Upper lobe of right lung (tissue), 1 donor: Measurements from ENCODE around the gene IGFBP6. TPM values are rescaled to one million over a fixed set of nuclear protein-coding genes. Genes with fewer than 3 reads are reported as not detected.

Experiments used
- ATAC-seq: fragments of 200-7000 bp; cut with Tn5 transposase; one replicate; pipeline ENCODE4 v1.9.1; 2020; ENCODE audit warnings: mild to moderate bottlenecking, moderate library complexity
- DNase-seq: peaks from one replicate; pipeline ENCODE4 v3.0.0-alpha.2; 2020
- H3K27ac ChIP-seq: fragments of 200-600 bp; one replicate; pipeline ENCODE4 v1.8.0; 2022
- H3K27me3 ChIP-seq: fragments of 200-600 bp; one replicate; pipeline ENCODE4 v1.8.0; 2022; ENCODE audit warnings: mild to moderate bottlenecking
- H3K36me3 ChIP-seq: fragments of 200-600 bp; one replicate; pipeline ENCODE4 v1.8.0; 2022
- H3K4me1 ChIP-seq: fragments of 200-600 bp; one replicate; pipeline ENCODE4 v1.8.0; 2022
- H3K4me3 ChIP-seq: fragments of 200-600 bp; one replicate; pipeline ENCODE4 v1.8.0; 2022; ENCODE audit warnings: mild to moderate bottlenecking
- H3K9me3 ChIP-seq: fragments of 200-600 bp; one replicate; pipeline ENCODE4 v1.8.0; 2022
- intact Hi-C: fragments of 100-400 bp; cut with DNase I; formaldehyde crosslinking; loops from one replicate; pipeline ENCODE4 v1.11.0; 2022
- total RNA-seq: library from RNA; stranded (reverse); fragmentation: NEBNext Ultra II Directional; extraction: Animal tissue kit (Norgen Biotek cat#: 25700); gene quantifications from one replicate; pipeline ENCODE4 v1.2.1, GENCODE V29; 2021
- TF ChIP-seq, protein P1 (sequence below): fragments of 200-600 bp; IDR thresholded peaks from one replicate; pipeline ENCODE4 v1.8.0; 2022; ENCODE audit warnings: antibody characterized with exemption
- donor health status: DM: no; HTN: yes; CAD: no; lungs with severe emphysema.

IGFBP6 gene
- total RNA-seq, 1 donor from 2014 or later = 34.6 TPM

GRCh38 chr12:53123578-53124351 lies 26.3 kb downstream of the IGFBP6 start:
- Histone ChIP-seq H3K36me3 (no peaks in the 10 kb centered on the region), H3K9me3 (no peaks in the 10 kb centered on the region), H3K4me1 (no peaks in the 10 kb centered on the region), H3K4me3 (no peak overlapping the region), H3K27me3 (no peaks in the 10 kb centered on the region), H3K27ac (no peak overlapping the region)
- intact Hi-C loops = no loop called here
- TF ChIP-seq, protein P1, sequence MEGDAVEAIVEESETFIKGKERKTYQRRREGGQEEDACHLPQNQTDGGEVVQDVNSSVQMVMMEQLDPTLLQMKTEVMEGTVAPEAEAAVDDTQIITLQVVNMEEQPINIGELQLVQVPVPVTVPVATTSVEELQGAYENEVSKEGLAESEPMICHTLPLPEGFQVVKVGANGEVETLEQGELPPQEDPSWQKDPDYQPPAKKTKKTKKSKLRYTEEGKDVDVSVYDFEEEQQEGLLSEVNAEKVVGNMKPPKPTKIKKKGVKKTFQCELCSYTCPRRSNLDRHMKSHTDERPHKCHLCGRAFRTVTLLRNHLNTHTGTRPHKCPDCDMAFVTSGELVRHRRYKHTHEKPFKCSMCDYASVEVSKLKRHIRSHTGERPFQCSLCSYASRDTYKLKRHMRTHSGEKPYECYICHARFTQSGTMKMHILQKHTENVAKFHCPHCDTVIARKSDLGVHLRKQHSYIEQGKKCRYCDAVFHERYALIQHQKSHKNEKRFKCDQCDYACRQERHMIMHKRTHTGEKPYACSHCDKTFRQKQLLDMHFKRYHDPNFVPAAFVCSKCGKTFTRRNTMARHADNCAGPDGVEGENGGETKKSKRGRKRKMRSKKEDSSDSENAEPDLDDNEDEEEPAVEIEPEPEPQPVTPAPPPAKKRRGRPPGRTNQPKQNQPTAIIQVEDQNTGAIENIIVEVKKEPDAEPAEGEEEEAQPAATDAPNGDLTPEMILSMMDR = no peak
- DNase-seq = no peak
- ATAC-seq = peak; percentile 12

DNA sequence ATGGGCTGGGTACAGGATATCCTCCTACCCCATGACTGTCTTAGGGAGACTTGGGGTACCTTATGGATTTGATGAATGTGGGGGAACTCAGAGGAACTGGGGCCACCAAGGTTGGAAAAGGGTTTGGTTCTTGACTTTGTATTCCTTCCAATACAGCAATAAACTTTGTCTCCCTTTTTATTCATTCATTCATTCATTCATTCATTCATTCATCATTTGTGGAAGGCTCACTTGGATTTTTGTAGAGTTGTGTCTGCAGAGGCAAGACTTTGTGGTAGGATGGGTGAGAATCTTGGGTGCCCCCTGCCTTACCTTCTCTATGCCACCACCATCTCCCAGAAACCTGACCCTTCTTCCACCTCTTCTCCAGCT lies 26.9 kb downstream of the IGFBP6 start:
- no peaks in the 10 kb centered on the region for H3K36me3 ChIP-seq
- H3K4me1 ChIP-seq = no peaks in the 10 kb centered on the region
- intact Hi-C loops = no loop called here
- TF ChIP-seq, protein P1 = no peak
- no peak overlapping the region for H3K27ac ChIP-seq
- H3K9me3 ChIP-seq = no peaks in the 10 kb centered on the region
- DNase-seq (no peak), ATAC-seq (no peak)
- no peak overlapping the region for H3K4me3 ChIP-seq
- H3K27me3 ChIP-seq = no peaks in the 10 kb centered on the region

GRCh38 chr12:53127169-53127568 lies 29.7 kb downstream of the IGFBP6 start:
- H3K4me1 ChIP-seq = no peaks in the 10 kb centered on the region
- no peaks in the 10 kb centered on the region for H3K9me3 ChIP-seq
- no peak for ATAC-seq
- H3K27ac ChIP-seq = no peak overlapping the region
- no peak overlapping the region for H3K4me3 ChIP-seq
- no peaks in the 10 kb centered on the region for H3K27me3 ChIP-seq
- TF ChIP-seq, protein P1 = no peak
- DNase-seq = no peak
- intact Hi-C loops = no loop called here
- H3K36me3 ChIP-seq = no peaks in the 10 kb centered on the region

DNA sequence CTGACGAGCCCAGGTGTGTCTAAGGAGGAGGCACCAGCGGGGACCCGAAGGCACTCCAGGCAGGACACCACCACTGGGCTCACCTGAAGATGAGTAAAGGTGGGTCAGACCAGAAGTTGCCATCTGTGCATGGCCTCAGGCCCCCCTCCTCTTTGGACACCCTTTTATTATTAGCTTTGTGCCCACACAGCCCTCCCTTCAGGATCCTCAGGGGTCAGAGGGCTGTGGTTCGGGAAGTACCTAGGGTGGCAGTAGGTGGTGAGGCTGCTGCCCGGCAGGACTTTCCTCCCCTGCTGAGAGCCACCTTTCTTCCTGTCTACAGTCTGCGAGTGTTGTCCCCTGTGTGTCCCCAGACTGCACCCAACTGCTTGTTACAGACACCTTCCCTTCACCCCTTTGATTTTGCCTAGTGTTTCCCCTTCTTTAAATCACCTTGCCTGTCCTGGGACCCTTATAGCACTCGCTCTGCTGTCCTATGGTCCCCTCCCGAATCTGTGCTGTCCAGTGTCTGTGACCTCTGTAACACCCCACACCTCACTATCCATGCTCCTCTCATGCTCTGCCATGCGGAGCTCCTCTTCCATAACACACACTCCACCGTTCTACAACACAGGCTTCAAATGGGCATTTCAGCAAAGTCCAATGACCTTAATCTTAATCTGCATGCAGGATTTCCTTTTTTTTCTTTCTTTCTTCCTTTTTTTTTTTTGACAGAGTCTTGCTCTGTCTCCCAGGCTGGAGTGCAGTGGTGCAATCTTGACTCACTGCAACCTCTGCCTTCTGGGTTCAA lies 31.5 kb downstream of the IGFBP6 start:
- ATAC-seq = peak; percentile 28
- no peak overlapping the region for H3K4me3 ChIP-seq
- H3K27ac ChIP-seq = no peak overlapping the region
- H3K9me3 ChIP-seq = no peaks in the 10 kb centered on the region
- DNase-seq = no peak
- no peaks in the 10 kb centered on the region for H3K4me1 ChIP-seq
- intact Hi-C loops = no loop called here
- TF ChIP-seq, protein P1 = no peak
- no peaks in the 10 kb centered on the region for H3K36me3 ChIP-seq
- H3K27me3 ChIP-seq = no peaks in the 10 kb centered on the region

DNA sequence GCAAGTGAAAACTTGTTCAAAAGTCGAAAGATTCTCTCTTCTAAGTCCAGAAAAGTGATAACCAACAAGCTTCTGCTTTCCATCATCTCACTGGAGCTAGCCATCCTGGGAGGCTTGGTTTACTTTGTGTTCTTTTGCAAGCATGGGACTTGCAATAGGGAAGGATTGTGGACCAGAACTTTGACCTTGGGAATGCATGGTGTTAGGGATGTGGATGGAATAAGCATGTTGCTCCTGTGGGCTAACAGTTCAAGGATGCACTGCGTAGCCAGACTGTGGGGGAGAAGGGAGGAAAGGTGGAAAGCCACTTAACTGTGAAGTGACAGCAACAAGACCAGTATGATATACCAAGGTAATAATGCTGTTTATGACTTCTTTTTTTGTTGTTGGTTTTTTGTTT lies 34.4 kb downstream of the IGFBP6 start:
- Histone ChIP-seq H3K27ac (no peak overlapping the region), H3K27me3 (no peaks in the 10 kb centered on the region), H3K36me3 (no peaks in the 10 kb centered on the region), H3K9me3 (no peaks in the 10 kb centered on the region), H3K4me1 (no peaks in the 10 kb centered on the region), H3K4me3 (no peak overlapping the region)
- TF ChIP-seq, protein P1 = no peak
- intact Hi-C loops = no loop called here
- DNase-seq (no peak), ATAC-seq (no peak)
